GM19452 (cell line): ENCODE data around the gene ICAM3.

ENCODE experiments used
- ATAC-seq: cut with Tn5 transposase; IDR thresholded peaks from one replicate; pipeline ENCODE4 v1.9.1; 2021; ENCODE audit not compliant: unreplicated experiment

The ICAM3 gene

GRCh38 chr19:10292789-10293636 is 46.4 kb downstream of the ICAM3 start:
- ATAC-seq, result no peak

- ATAC-seq, result no peak
Measured at GRCh38 chr19:10292206-10292788, 47.1 kb downstream of the ICAM3 start.

GRCh38 chr19:10291554-10292205 is 47.7 kb downstream of the ICAM3 start:
- no peak for ATAC-seq

GRCh38 chr19:10290876-10291553 is 48.4 kb downstream of the ICAM3 start:
- ATAC-seq, result no peak

- no peak for ATAC-seq
Measured at GRCh38 chr19:10290357-10290875, 49.0 kb downstream of the ICAM3 start.

GRCh38 chr19:10289836-10290356 is 49.5 kb downstream of the ICAM3 start, which contains the start of gene ICAM5:
Gene ICAM5, plus strand, starts transcription at chr19:10289952. Its CDS starts 92 bp downstream, at chr19:10290044.
- ATAC-seq, result no peak

- no peak for ATAC-seq
Measured at GRCh38 chr19:10289167-10289835, 50.1 kb downstream of the ICAM3 start.

- ATAC-seq, result no peak
Measured at GRCh38 chr19:10288662-10289166, 50.7 kb downstream of the ICAM3 start.

- ATAC-seq, result no peak
Measured at GRCh38 chr19:10286803-10287737, 52.4 kb downstream of the ICAM3 start, which contains the start of gene ICAM4. Gene ICAM4, plus strand, starts transcription at chr19:10286955. Its CDS starts 58 bp downstream, at chr19:10287013.

GRCh38 chr19:10285393-10285792 is 54.0 kb downstream of the ICAM3 start:
- ATAC-seq, result no peak

- ATAC-seq, result no peak
Measured at GRCh38 chr19:10284960-10285278, 54.5 kb downstream of the ICAM3 start.

- no peak for ATAC-seq
Measured at GRCh38 chr19:10284065-10284959, 55.1 kb downstream of the ICAM3 start.
